Mesendoderm (in vitro differentiated cells): ENCODE data around the gene PRKN.

ENCODE experiments used
- DNase-seq: peaks from one replicate; pipeline ENCODE4 v3.0.0; 2013
- H2AK5ac ChIP-seq: 2 replicates; pipeline ENCODE4 v1.6.1; 2013; ENCODE audit warnings: low read length, inconsistent platforms
- H2BK120ac ChIP-seq: 2 replicates; pipeline ENCODE4 v1.6.1; 2013; ENCODE audit warnings: low read depth, mild to moderate bottlenecking, low read length, moderate library complexity, mixed read lengths
- H2BK15ac ChIP-seq: replicated peaks from 2 replicates; pipeline ENCODE4 v1.6.1; 2013; ENCODE audit warnings: low read depth, mild to moderate bottlenecking, moderate library complexity
- H2BK5ac ChIP-seq: 2 replicates; pipeline ENCODE4 v1.6.1; 2013; ENCODE audit warnings: low read length, inconsistent platforms
- H3K18ac ChIP-seq: 2 replicates; pipeline ENCODE4 v1.6.1; 2013; ENCODE audit warnings: mild to moderate bottlenecking, low read length, mixed read lengths
- H3K23ac ChIP-seq: one replicate; pipeline ENCODE4 v1.6.1; 2013; ENCODE audit warnings: low read length
- H3K27ac ChIP-seq: 2 replicates; pipeline ENCODE4 v1.5.1; 2013; ENCODE audit warnings: low read depth, mild to moderate bottlenecking, inconsistent platforms, low read length, moderate library complexity
- H3K27me3 ChIP-seq: 2 replicates; pipeline ENCODE4 v1.6.1; 2013; ENCODE audit warnings: low read length, control low read depth, mild to moderate bottlenecking, inconsistent platforms; ENCODE audit not compliant: insufficient read depth, poor library complexity
- H3K36me3 ChIP-seq: 2 replicates; pipeline ENCODE4 v1.6.1; 2013; ENCODE audit warnings: low read length, inconsistent platforms; ENCODE audit not compliant: control insufficient read depth, insufficient read depth
- H3K4ac ChIP-seq: one replicate; pipeline ENCODE4 v1.6.1; 2013; ENCODE audit warnings: low read depth, mild to moderate bottlenecking, low read length, moderate library complexity
- H3K4me1 ChIP-seq: 2 replicates; pipeline ENCODE4 v1.6.1; 2013; ENCODE audit warnings: low read depth, low read length, inconsistent platforms; ENCODE audit not compliant: control insufficient read depth
- H3K4me2 ChIP-seq: 2 replicates; pipeline ENCODE4 v1.6.1; 2013; ENCODE audit warnings: low read length
- H3K4me3 ChIP-seq: 2 replicates; pipeline ENCODE4 v1.5.1; 2013; ENCODE audit warnings: mild to moderate bottlenecking, low read length
- H3K56ac ChIP-seq: one replicate; pipeline ENCODE4 v1.6.1; 2013; ENCODE audit warnings: low read length
- H3K79me1 ChIP-seq: 2 replicates; pipeline ENCODE4 v1.6.1; 2013; ENCODE audit warnings: low read length, inconsistent platforms
- H3K79me2 ChIP-seq: 2 replicates; pipeline ENCODE4 v1.6.1; 2013; ENCODE audit warnings: mild to moderate bottlenecking, low read length; ENCODE audit not compliant: control insufficient read depth, insufficient read depth
- H3K9ac ChIP-seq: 2 replicates; pipeline ENCODE4 v1.6.1; 2013; ENCODE audit warnings: low read length, inconsistent platforms
- H4K5ac ChIP-seq: one replicate; pipeline ENCODE4 v1.6.1; 2013; ENCODE audit warnings: low read length
- H4K8ac ChIP-seq: one replicate; pipeline ENCODE4 v1.6.1; 2013; ENCODE audit warnings: low read depth, mild to moderate bottlenecking, control low read depth, low read length, moderate library complexity
- WGBS: extraction: QIAGEN DNeasy Blood & Tissue Kit; methylation state at CpG from one replicate; pipeline ENCODE4 v1.1.7; 2013; ENCODE audit warnings: low lambda C conversion rate, missing lambda C conversion rate; ENCODE audit not compliant: insufficient coverage; ENCODE audit errors: extremely low coverage; 5-methylcytosine and 5-hydroxymethylcytosine counted together

PRKN gene

GRCh38 chr6:161884782-161885181 is 842.8 kb downstream of the PRKN start:
- Histone ChIP-seq H3K4me2 (no peak overlapping the region), H3K4me3 (no peak overlapping the region), H3K79me2 (no peaks in the 10 kb centered on the region), H4K8ac (no peak overlapping the region), H3K79me1 (no peaks in the 10 kb centered on the region), H3K27me3 (no peaks in the 10 kb centered on the region), H3K36me3 (no peaks in the 10 kb centered on the region), H3K9ac (no peak overlapping the region), H2BK120ac (no peak overlapping the region), H3K4me1 (no peaks in the 10 kb centered on the region), H3K18ac (no peak overlapping the region), H2BK15ac (no peak overlapping the region), H4K5ac (no peak overlapping the region), H3K23ac (no peak overlapping the region), H3K4ac (no peak overlapping the region), H2AK5ac (no peak overlapping the region), H3K27ac (no peak overlapping the region), H3K56ac (no peak overlapping the region), H2BK5ac (no peak overlapping the region)
- no peak for DNase-seq
- WGBS = no CpG with 5 or more reads among the region's 2 CpGs

GRCh38 chr6:161882196-161882765 is 845.3 kb downstream of the PRKN start:
- Histone ChIP-seq H3K4me1 (no peaks in the 10 kb centered on the region), H3K27me3 (no peaks in the 10 kb centered on the region), H3K4me2 (no peak overlapping the region), H2BK15ac (no peak overlapping the region), H4K5ac (no peak overlapping the region), H3K23ac (no peak overlapping the region), H4K8ac (no peak overlapping the region), H3K79me2 (no peaks in the 10 kb centered on the region), H2AK5ac (no peak overlapping the region), H3K9ac (no peak overlapping the region), H3K36me3 (no peaks in the 10 kb centered on the region), H3K27ac (no peak overlapping the region), H3K4ac (no peak overlapping the region), H2BK5ac (no peak overlapping the region), H3K18ac (no peak overlapping the region), H2BK120ac (no peak overlapping the region), H3K56ac (no peak overlapping the region), H3K4me3 (no peak overlapping the region), H3K79me1 (no peaks in the 10 kb centered on the region)
- peak; percentile 38 for DNase-seq
- no CpG with 5 or more reads among the region's 15 CpGs for WGBS

GRCh38 chr6:161880056-161880455 is 847.5 kb downstream of the PRKN start:
- no peak overlapping the region for H4K5ac ChIP-seq
- H3K9ac ChIP-seq = no peak overlapping the region
- H3K23ac ChIP-seq = no peak overlapping the region
- no peak overlapping the region for H3K4me3 ChIP-seq
- no peak overlapping the region for H2BK15ac ChIP-seq
- no peak overlapping the region for H2AK5ac ChIP-seq
- no peak overlapping the region for H3K18ac ChIP-seq
- H3K4me1 ChIP-seq = no peaks in the 10 kb centered on the region
- no CpG with 5 or more reads among the region's 2 CpGs for WGBS
- no peaks in the 10 kb centered on the region for H3K27me3 ChIP-seq
- no peak overlapping the region for H3K56ac ChIP-seq
- no peak overlapping the region for H3K27ac ChIP-seq
- no peaks in the 10 kb centered on the region for H3K36me3 ChIP-seq
- no peaks in the 10 kb centered on the region for H3K79me2 ChIP-seq
- no peak overlapping the region for H3K4ac ChIP-seq
- H4K8ac ChIP-seq = no peak overlapping the region
- no peak overlapping the region for H3K4me2 ChIP-seq
- no peak for DNase-seq
- no peak overlapping the region for H2BK5ac ChIP-seq
- no peak overlapping the region for H2BK120ac ChIP-seq
- no peaks in the 10 kb centered on the region for H3K79me1 ChIP-seq

GRCh38 chr6:161876231-161876630 is 851.3 kb downstream of the PRKN start:
- no peak overlapping the region for H2BK5ac ChIP-seq
- no peak overlapping the region for H3K18ac ChIP-seq
- H2BK15ac ChIP-seq = no peak overlapping the region
- no peaks in the 10 kb centered on the region for H3K36me3 ChIP-seq
- H3K79me2 ChIP-seq = no peaks in the 10 kb centered on the region
- no peak overlapping the region for H3K23ac ChIP-seq
- H3K4me2 ChIP-seq = no peak overlapping the region
- no peak for DNase-seq
- no peak overlapping the region for H2AK5ac ChIP-seq
- no CpG with 5 or more reads among the region's 8 CpGs for WGBS
- no peaks in the 10 kb centered on the region for H3K4me1 ChIP-seq
- no peak overlapping the region for H2BK120ac ChIP-seq
- H3K27me3 ChIP-seq = no peaks in the 10 kb centered on the region
- no peak overlapping the region for H3K4me3 ChIP-seq
- H3K27ac ChIP-seq = no peak overlapping the region
- H3K79me1 ChIP-seq = no peaks in the 10 kb centered on the region
- no peak overlapping the region for H4K8ac ChIP-seq
- no peak overlapping the region for H3K56ac ChIP-seq
- no peak overlapping the region for H3K9ac ChIP-seq
- H3K4ac ChIP-seq = no peak overlapping the region
- no peak overlapping the region for H4K5ac ChIP-seq

GRCh38 chr6:161870236-161870901 is 857.2 kb downstream of the PRKN start:
- Histone ChIP-seq H3K4me2 (no peak overlapping the region), H3K79me1 (no peaks in the 10 kb centered on the region), H3K18ac (no peak overlapping the region), H2BK120ac (no peak overlapping the region), H2AK5ac (no peak overlapping the region), H3K4me3 (no peak overlapping the region), H3K23ac (no peak overlapping the region), H3K27me3 (no peaks in the 10 kb centered on the region), H2BK5ac (no peak overlapping the region), H2BK15ac (no peak overlapping the region), H3K4ac (no peak overlapping the region), H3K36me3 (no peaks in the 10 kb centered on the region), H3K56ac (no peak overlapping the region), H3K79me2 (no peaks in the 10 kb centered on the region), H3K9ac (no peak overlapping the region), H3K27ac (no peak overlapping the region), H4K5ac (no peak overlapping the region), H3K4me1 (no peaks in the 10 kb centered on the region), H4K8ac (no peak overlapping the region)
- no CpG with 5 or more reads among the region's 4 CpGs for WGBS
- DNase-seq = no peak

- H3K27ac ChIP-seq = no peak overlapping the region
- no peak overlapping the region for H2BK120ac ChIP-seq
- no peak overlapping the region for H3K23ac ChIP-seq
- no CpG with 5 or more reads among the region's 4 CpGs for WGBS
- no peak overlapping the region for H3K4me2 ChIP-seq
- no peak overlapping the region for H3K18ac ChIP-seq
- H3K4ac ChIP-seq = no peak overlapping the region
- H2BK5ac ChIP-seq = no peak overlapping the region
- H2BK15ac ChIP-seq = no peak overlapping the region
- H3K27me3 ChIP-seq = no peaks in the 10 kb centered on the region
- DNase-seq = no peak
- no peaks in the 10 kb centered on the region for H3K79me1 ChIP-seq
- H3K9ac ChIP-seq = no peak overlapping the region
- no peak overlapping the region for H4K8ac ChIP-seq
- no peaks in the 10 kb centered on the region for H3K79me2 ChIP-seq
- H4K5ac ChIP-seq = no peak overlapping the region
- H3K56ac ChIP-seq = no peak overlapping the region
- no peaks in the 10 kb centered on the region for H3K4me1 ChIP-seq
- no peak overlapping the region for H3K4me3 ChIP-seq
- H3K36me3 ChIP-seq = no peaks in the 10 kb centered on the region
- H2AK5ac ChIP-seq = no peak overlapping the region
Observed at GRCh38 chr6:161869491-161869890, 858.1 kb downstream of the PRKN start.
